Astrocyte of the spinal cord (primary cell): ENCODE data around the gene S100B.

Experiments used
- DNase-seq: peaks from one replicate; pipeline ENCODE4 v3.0.0; 2011; ENCODE audit warnings: low read depth, low spot score
- H3K4me3 ChIP-seq: 2 replicates; pipeline ENCODE4 v1.5.1; 2011; ENCODE audit warnings: low read depth, mild to moderate bottlenecking, low read length, moderate library complexity
- CTCF ChIP-seq: IDR thresholded peaks from 2 replicates; pipeline ENCODE4 v1.5.1; 2012; ENCODE audit warnings: low read depth, mild to moderate bottlenecking, low read length, inconsistent platforms
- in situ Hi-C: cut with HindIII; loops from 2 replicates; pipeline ENCODE4 v1.10.0; 2017; ENCODE audit warnings: low sequenced_read_pairs

The S100B gene

GRCh38 chr21:46605767-46606426, 1.0 kb upstream of the S100B start:
- H3K4me3 ChIP-seq, result no peak overlapping the region
- DNase-seq, result no peak
- in situ Hi-C loops, result no loop called here
- TF ChIP-seq CTCF, result no peak

GRCh38 chr21:46604329-46604974, 430 bp downstream of the S100B start:
- in situ Hi-C loops, result no loop called here
- no peak for TF ChIP-seq CTCF
- no peak overlapping the region for H3K4me3 ChIP-seq
- DNase-seq, result no peak

- DNase-seq, result no peak
- H3K4me3 ChIP-seq, result no peak overlapping the region
- in situ Hi-C loops, result no loop called here
- no peak for TF ChIP-seq CTCF
Measured at GRCh38 chr21:46603228-46603627, 1.7 kb downstream of the S100B start.

- no peak for DNase-seq
- in situ Hi-C loops, result no loop called here
- H3K4me3 ChIP-seq, result no peak overlapping the region
- no peak for TF ChIP-seq CTCF
Measured at GRCh38 chr21:46600978-46601377, 3.9 kb downstream of the S100B start.

GRCh38 chr21:46600305-46600704, 4.6 kb downstream of the S100B start:
- no peak for TF ChIP-seq CTCF
- DNase-seq, result no peak
- no peak overlapping the region for H3K4me3 ChIP-seq
- in situ Hi-C loops, result no loop called here

- H3K4me3 ChIP-seq, result no peak overlapping the region
- in situ Hi-C loops, result no loop called here
- DNase-seq, result peak; percentile 88
- no peak for TF ChIP-seq CTCF
Measured at GRCh38 chr21:46598581-46599572, 6.0 kb downstream of the S100B start.
